GM13976 (cell line): ENCODE data around the gene FUT7.

Source experiments
- DNase-seq: peaks from one replicate; pipeline ENCODE4 v3.0.0; 2012; ENCODE audit warnings: low spot score
- CTCF ChIP-seq: IDR thresholded peaks from 2 replicates; pipeline ENCODE4 v1.5.1; 2012; ENCODE audit warnings: borderline replicate concordance, mild to moderate bottlenecking; ENCODE audit not compliant: insufficient read depth; ENCODE audit errors: extremely low read depth, missing control alignments, control extremely low read depth
- in situ Hi-C: fragments of 300-500 bp; cut with MboI; formaldehyde crosslinking; loops from one replicate; pipeline ENCODE4 v1.12.0; 2022; ENCODE audit warnings: low sequenced_read_pairs, mixed read lengths, inconsistent platforms; ENCODE audit not compliant: unreplicated experiment

FUT7 gene

DNA sequence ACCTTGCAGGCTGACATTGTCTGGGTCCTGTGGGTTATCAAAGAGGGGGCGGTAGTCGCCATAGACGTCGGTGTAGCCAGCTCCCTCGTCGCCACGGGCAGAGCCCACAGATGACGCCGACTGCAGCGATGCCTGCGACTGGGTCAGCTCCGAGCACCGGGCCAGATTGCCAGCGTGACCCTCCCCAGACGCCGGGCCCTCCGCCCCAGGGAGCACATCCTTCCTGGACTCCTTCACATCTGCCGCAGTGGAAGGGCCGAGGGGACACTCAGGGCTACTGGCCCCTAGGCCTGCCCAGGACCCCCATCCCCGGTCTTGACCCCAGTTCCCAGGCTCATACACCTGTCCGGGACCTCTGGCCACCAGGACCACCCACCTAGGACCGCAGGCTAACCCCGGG lies 17.7 kb downstream of the FUT7 start:
- in situ Hi-C loops: no loop called here
- TF ChIP-seq CTCF: no peak
- DNase-seq: no peak

DNA sequence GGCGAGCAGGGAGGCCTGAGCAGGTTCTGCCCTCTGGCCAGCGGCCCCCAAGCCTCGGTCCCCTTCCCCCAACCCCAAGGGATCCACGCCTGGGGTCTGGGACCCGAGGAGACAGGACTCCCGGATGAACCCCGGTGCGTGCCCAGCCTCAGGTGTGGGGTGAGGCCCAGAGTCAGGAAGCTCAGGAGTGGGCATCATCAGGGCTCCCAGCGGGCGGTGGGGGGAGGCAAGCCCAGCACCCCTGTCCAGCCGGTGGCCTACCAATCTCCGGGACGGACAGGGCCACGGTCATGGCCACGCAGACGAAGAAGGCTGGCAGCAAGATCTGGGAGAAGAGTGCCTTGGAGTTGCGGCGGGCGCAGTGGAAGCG lies 18.3 kb downstream of the FUT7 start:
- in situ Hi-C loops: no loop called here
- no peak for TF ChIP-seq CTCF
- DNase-seq: no peak

DNA sequence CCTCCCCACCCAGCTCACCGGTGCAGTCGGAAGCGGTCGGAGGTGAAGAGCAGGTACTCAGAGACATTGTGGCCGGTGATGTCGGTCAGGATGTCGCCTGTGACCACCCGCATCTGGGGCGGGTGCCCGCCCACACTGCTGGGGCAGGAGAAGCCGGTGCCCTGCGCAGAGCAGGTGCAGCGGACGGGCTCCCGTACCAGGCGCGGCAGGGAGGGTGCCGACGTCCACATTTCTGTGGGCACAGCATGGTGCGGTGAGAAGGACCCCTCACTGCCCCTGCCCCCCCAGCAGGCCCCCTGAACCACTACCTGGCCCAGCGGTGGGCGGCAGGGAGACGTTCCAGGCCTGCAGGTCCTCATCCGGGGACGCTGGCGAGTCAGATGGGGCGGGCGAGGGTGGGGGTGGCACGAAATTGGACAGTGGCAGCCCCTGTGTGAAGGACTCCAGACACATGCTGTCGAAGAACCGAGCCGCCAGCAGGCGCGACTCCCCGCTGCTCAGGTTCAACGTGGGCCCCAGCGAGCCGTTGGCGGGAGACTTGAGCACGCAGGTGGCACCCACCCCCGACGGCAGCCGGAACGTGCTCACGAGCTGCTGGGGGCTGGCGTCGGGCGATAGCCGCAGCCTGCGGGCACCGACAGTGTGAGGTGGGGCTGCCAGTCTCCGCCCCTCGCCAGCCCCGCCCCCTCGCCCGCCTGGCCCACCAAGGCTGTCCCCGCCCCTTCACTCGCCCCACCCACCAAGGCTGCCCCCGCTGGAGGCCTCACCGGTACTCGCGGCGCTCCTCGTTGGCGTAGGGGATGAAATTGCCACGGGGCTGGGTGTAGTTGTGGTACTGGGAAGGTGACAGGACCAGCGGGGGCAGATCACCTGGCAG lies 19.0 kb downstream of the FUT7 start:
- in situ Hi-C loops: no loop called here
- no peak for TF ChIP-seq CTCF
- no peak for DNase-seq

- DNase-seq: no peak
- in situ Hi-C loops: no loop called here
- TF ChIP-seq CTCF: no peak
These were observed 19.8 kb downstream of the FUT7 start for GRCh38 chr9:137011907-137012675.

- in situ Hi-C loops: no loop called here
These were observed 20.7 kb downstream of the FUT7 start for GRCh38 chr9:137011156-137011555.

GRCh38 chr9:137009938-137010732 lies 21.8 kb downstream of the FUT7 start:
- in situ Hi-C loops: no loop called here
- no peak for TF ChIP-seq CTCF
- no peak for DNase-seq

More at GRCh38 chr9:137011156-137011555, 20.7 kb downstream of the FUT7 start:
- DNase-seq: no peak
- no peak for TF ChIP-seq CTCF
